ENCODE results near the gene E2F4. TPM values are rescaled to one million over a fixed set of nuclear protein-coding genes. Genes with fewer than 3 reads are reported as not detected.
A peak's percentile ranks its signal among the peaks of the same experiment; 100 is the strongest.

Gene E2F4
- total RNA-seq, 2 donors from 2014 or later: 71.8 to 72.8 TPM

DNA sequence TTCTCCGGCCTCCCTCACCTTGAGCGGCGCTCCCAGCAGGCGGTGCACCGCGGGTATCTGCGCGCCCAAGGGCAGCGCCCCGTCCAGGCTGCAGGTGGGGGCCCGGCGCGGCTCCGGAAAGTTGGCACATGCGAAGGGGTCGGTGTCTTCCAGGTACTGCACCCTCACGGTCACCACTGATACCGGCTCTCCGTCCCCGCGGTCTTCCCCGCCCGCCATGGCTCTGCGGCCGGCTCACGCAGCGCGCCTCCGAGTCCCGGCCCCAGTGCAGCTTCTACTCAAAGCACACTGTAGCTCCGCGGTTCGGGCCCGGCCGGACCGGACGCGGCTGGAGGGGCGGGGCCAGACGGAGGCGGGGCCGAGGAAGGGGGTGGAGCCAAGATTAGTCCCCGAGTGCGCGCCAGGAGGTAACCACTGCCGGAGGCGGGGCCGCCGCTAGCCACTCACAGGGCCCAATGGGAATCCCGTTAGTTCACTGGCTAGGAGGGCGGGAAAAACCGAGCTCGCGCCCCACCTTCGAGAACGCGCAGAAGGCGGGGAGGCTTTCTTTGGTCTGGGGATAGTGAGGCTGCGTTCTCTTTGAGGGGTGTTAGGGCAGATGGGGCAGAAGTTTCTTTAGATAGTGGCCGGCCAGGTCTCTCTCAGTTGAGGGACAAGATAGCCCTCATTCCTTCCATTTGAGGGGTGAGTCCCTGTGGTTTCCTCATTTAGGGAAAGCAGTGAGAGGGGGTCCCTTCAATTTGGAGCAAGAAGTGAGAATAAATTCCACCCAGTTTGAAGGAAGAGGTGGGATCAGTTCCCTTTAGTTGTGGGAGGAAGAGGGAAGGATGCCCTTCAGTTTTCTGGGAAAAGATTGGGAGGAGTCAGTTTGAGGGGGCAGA, 55.5 kb downstream of the E2F4 start, which contains the start of gene FHOD1:
FHOD1 (minus strand) TSS at position 290 of the 881 bp plus-strand sequence; CDS start at position 219, 71 bp downstream.
- H3K4me1 Mint-ChIP-seq: peaks cover 26% of the 10 kb centered on the region
- Histone ChIP-seq H3K9me3 (ENCODE audit: control insufficient read depth, low read length) (no peaks in the 10 kb centered on the region), H3K9ac (ENCODE audit: extremely low read depth, low read length, poor library complexity, severe bottlenecking) (peak within 1 kb of the TSS; percentile 80), H3K36me3 (ENCODE audit: control insufficient read depth, insufficient read depth, low read length) (peaks cover 26% of the 10 kb centered on the region), H3K27me3 (ENCODE audit: control insufficient read depth, insufficient read depth, low read length, poor library complexity, severe bottlenecking) (no peaks in the 10 kb centered on the region), H3K4me3 (ENCODE audit: low read length) (peak within 1 kb of the TSS; percentile 89), H3K4me1 (ENCODE audit: control insufficient read depth, insufficient read depth, low read length) (peaks cover 21% of the 10 kb centered on the region), H3K27ac (ENCODE audit: low read depth, low read length) (peak within 1 kb of the TSS; percentile 82)
- H3K27me3 Mint-ChIP-seq (ENCODE audit: insufficient read depth): peaks cover 27% of the 10 kb centered on the region
- no peaks in the 10 kb centered on the region for H3K9me3 Mint-ChIP-seq
- whole genome bisulfite sequencing, 2 experiments (ENCODE audit: insufficient coverage in 1 of 2, insufficient read length in 1 of 2): 0% methylated on average over 29 to 60 of the region's 60 CpGs
- TF ChIP-seq, protein P1, sequence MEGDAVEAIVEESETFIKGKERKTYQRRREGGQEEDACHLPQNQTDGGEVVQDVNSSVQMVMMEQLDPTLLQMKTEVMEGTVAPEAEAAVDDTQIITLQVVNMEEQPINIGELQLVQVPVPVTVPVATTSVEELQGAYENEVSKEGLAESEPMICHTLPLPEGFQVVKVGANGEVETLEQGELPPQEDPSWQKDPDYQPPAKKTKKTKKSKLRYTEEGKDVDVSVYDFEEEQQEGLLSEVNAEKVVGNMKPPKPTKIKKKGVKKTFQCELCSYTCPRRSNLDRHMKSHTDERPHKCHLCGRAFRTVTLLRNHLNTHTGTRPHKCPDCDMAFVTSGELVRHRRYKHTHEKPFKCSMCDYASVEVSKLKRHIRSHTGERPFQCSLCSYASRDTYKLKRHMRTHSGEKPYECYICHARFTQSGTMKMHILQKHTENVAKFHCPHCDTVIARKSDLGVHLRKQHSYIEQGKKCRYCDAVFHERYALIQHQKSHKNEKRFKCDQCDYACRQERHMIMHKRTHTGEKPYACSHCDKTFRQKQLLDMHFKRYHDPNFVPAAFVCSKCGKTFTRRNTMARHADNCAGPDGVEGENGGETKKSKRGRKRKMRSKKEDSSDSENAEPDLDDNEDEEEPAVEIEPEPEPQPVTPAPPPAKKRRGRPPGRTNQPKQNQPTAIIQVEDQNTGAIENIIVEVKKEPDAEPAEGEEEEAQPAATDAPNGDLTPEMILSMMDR (conservative IDR thresholded peaks at IDR 0.05): no peak
- no peaks in the 10 kb centered on the region for H3K36me3 Mint-ChIP-seq (ENCODE audit: low read depth)
- peak within 1 kb of the TSS; percentile 96 for H3K27ac Mint-ChIP-seq
- peak within 1 kb of the TSS; percentile 86 for H3K4me3 Mint-ChIP-seq
- DNase-seq: peak; percentile 99

DNA sequence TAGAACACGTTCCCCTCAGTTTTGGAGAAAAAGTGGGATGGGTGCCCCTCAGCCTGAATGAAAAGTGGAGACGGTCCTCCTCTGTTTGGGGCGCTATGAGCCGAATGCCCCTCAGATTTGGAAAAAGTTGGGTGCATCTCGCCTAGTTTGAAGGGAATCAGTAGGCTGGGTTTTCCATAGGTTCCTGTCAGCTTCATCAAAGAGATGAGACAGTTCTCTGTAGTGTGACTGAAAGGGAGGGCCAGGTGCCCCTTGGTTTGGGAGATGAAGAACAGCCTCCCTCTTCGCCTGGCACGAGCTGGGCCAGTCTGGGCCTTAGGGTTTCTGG, 56.1 kb downstream of the E2F4 start:
- Mint-ChIP-seq H3K27me3 (ENCODE audit: insufficient read depth) (peaks cover 27% of the 10 kb centered on the region), H3K4me3 (peak overlapping the region; percentile 86), H3K36me3 (ENCODE audit: low read depth) (no peaks in the 10 kb centered on the region), H3K27ac (peak overlapping the region; percentile 27), H3K4me1 (peaks cover 24% of the 10 kb centered on the region), H3K9me3 (no peaks in the 10 kb centered on the region)
- Histone ChIP-seq H3K27ac (ENCODE audit: low read depth, low read length) (no peak overlapping the region), H3K9me3 (ENCODE audit: control insufficient read depth, low read length) (no peaks in the 10 kb centered on the region), H3K4me1 (ENCODE audit: control insufficient read depth, insufficient read depth, low read length) (peaks cover 20% of the 10 kb centered on the region), H3K9ac (ENCODE audit: extremely low read depth, low read length, poor library complexity, severe bottlenecking) (peak overlapping the region; percentile 32), H3K36me3 (ENCODE audit: control insufficient read depth, insufficient read depth, low read length) (peaks cover 25% of the 10 kb centered on the region), H3K27me3 (ENCODE audit: control insufficient read depth, insufficient read depth, low read length, poor library complexity, severe bottlenecking) (no peaks in the 10 kb centered on the region), H3K4me3 (ENCODE audit: low read length) (peak overlapping the region; percentile 89)
- TF ChIP-seq, protein P1 (conservative IDR thresholded peaks at IDR 0.05): no peak
- DNase-seq: no peak
- WGBS, 2 experiments (ENCODE audit: insufficient coverage in 1 of 2, insufficient read length in 1 of 2): 14 to 16% methylated on average over 5 to 7 of the region's 7 CpGs

Small RNAs within 50 kb of the gene (microRNA-seq; reads per million reads assigned to microRNA genes)
- gene MIR328 (ENCODE audit: borderline microRNAs expressed): 9.6 reads per million, percentile 44 among the genes with 10 or more reads in this experiment

Other genes with a start within 250 kb of the E2F4 start
- gene CES3, start 230.9 kb upstream of the E2F4 start, total RNA-seq: 1 to 10 TPM; 2.7 to 3.8 TPM
- 1 to 10 TPM; 3.0 to 3.8 TPM for gene CES4A, start 203.6 kb upstream of the E2F4 start, total RNA-seq
- gene CBFB, start 163.0 kb upstream of the E2F4 start, total RNA-seq: 10 to 100 TPM; 93.9 to 95.2 TPM
- gene PHAF1, start 82.2 kb upstream of the E2F4 start, total RNA-seq: 10 to 100 TPM; 18.8 to 19.6 TPM
- gene B3GNT9, start 41.2 kb upstream of the E2F4 start, total RNA-seq: 10 to 100 TPM in 1 of 2 donors, 1 to 10 TPM in 1; 7.2 to 11.0 TPM
- 1 to 10 TPM; 2.8 to 5.4 TPM for gene TRADD, start 32.2 kb upstream of the E2F4 start, total RNA-seq
- gene FBXL8, start 32.2 kb upstream of the E2F4 start, total RNA-seq: 1 to 10 TPM; 1.9 to 3.5 TPM
- 1 to 10 TPM; 2.0 to 6.8 TPM for gene HSF4, start 27.4 kb upstream of the E2F4 start, total RNA-seq
- 10 to 100 TPM; 11.6 TPM for gene NOL3, start 21.6 kb upstream of the E2F4 start, total RNA-seq
- gene MATCAP1, start 8.2 kb upstream of the E2F4 start, total RNA-seq: 10 to 100 TPM; 50.2 to 63.8 TPM
- gene EXOC3L1, start 2.0 kb upstream of the E2F4 start, total RNA-seq: 1 to 10 TPM in 1 of 2 donors, under 1 TPM in 1; 0.97 to 1.8 TPM
- gene ELMO3, start 7.0 kb downstream of the E2F4 start, total RNA-seq: 1 to 10 TPM; 5.6 to 6.4 TPM
- gene TMEM208, start 35.0 kb downstream of the E2F4 start, total RNA-seq: 10 to 100 TPM; 43.1 to 46.4 TPM
- gene FHOD1, start 55.3 kb downstream of the E2F4 start, total RNA-seq: 10 to 100 TPM; 51.7 to 71.9 TPM
- 1 to 10 TPM; 8.9 to 9.0 TPM for gene SLC9A5, start 56.8 kb downstream of the E2F4 start, total RNA-seq
- 10 to 100 TPM; 10.5 to 12.4 TPM for gene PLEKHG4, start 87.4 kb downstream of the E2F4 start, total RNA-seq
- gene KCTD19, start 134.6 kb downstream of the E2F4 start, total RNA-seq: 1 to 10 TPM; 1.2 to 1.3 TPM
- gene LRRC36, start 134.7 kb downstream of the E2F4 start, total RNA-seq: under 1 TPM in 1 of 2 donors, not detected in 1; 0.73 TPM
- under 1 TPM; 0.64 to 0.73 TPM for gene TPPP3, start 201.3 kb downstream of the E2F4 start, total RNA-seq
- 10 to 100 TPM in 1 of 2 donors, 1 to 10 TPM in 1; 8.4 to 10.6 TPM for gene ZDHHC1, start 224.3 kb downstream of the E2F4 start, total RNA-seq
- gene HSD11B2, start 239.0 kb downstream of the E2F4 start, total RNA-seq: 10 to 100 TPM; 10.4 to 14.7 TPM

All from endodermal cell (in vitro differentiated cells).